OCI-LY1 (cell line): Measurements from ENCODE around the gene ACTL10.

Source experiments
- CTCF ChIP-seq: fragments of 200-600 bp; sonication (generic), shearing (Covaris generic); IDR thresholded peaks from 2 replicates; pipeline ENCODE4 v1.5.1; 2017; ENCODE audit warnings: mild to moderate bottlenecking, antibody characterized with exemption, low read length, moderate library complexity, mixed read lengths
- EZH2 ChIP-seq: fragments of 200-600 bp; sonication (generic), shearing (Covaris generic); IDR thresholded peaks from 2 replicates; pipeline ENCODE4 v1.8.0; 2017; ENCODE audit warnings: borderline replicate concordance, mixed run types, mild to moderate bottlenecking, antibody characterized with exemption, low read length, moderate library complexity, mixed read lengths

- TF ChIP-seq CTCF (no peak), EZH2 (no peak)
These were observed 18.9 kb upstream of the ACTL10 start for GRCh38 chr20:33647603-33648395.
